ENCODE data around the gene NCMAP. TPM values are rescaled to one million over a fixed set of nuclear protein-coding genes. Genes with fewer than 3 reads are reported as not detected.
"Not testable (repeated sequence)": the region's sequence is repeated elsewhere in the genome, so short reads cannot be mapped to it uniquely, and the experiment has no call there.

NCMAP gene, protein sequence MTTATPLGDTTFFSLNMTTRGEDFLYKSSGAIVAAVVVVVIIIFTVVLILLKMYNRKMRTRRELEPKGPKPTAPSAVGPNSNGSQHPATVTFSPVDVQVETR
- under 1 TPM in 1 of 2 experiments, not detected in 1; 0.04 TPM for total RNA-seq

DNA sequence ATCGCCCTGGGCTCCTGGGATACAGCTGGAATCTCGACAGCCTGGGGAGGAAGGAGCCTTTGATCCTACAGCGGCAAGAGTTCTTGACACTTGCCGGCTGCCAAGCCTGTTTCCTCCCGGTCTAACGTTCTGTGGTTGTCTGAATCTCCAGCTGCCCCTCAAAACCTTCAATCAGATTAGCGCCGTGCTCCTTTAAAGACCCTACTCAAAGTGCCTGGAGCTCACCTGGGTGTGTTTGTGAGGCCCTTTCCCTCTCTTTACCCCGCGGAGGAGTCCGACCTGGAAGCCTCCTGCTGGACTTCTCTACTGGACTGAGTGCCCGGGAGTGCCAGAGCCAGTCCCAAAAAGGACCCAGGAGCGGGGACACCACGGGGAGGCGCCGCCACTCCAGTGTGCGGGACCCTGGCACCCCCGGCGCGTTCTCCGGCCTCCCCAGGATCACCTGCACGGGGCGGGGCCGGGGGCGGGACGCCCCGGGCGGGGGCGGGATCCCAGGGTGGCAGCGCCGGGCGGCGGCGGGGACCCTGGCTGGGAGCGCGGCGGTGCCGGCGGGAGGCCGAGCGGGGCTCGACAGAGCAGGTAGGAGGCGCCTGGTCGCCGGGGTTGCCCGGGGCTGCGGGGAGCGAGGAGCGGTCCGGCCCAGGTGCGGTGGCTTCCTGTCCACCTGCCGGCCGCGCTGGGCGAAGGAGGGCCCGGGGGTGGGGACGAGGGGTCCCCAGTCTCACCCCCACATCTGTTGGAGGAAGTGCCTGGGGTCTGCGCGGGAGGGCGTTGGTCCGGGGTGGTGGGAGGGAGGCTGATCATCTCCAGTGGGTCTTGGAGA is at the start of gene NCMAP:
Gene NCMAP (plus strand): TSS at position 497 of the 823 bp plus-strand sequence. CDS start 39,344 bp downstream, outside the sequence.
- ChIA-PET CTCF (interaction anchor here (2.1 kb wide), 1 partner anchor 31 kb away, joined by 8 read pairs; no protein-coding TSS in a partner anchor), POLR2A (no interaction called here)

DNA sequence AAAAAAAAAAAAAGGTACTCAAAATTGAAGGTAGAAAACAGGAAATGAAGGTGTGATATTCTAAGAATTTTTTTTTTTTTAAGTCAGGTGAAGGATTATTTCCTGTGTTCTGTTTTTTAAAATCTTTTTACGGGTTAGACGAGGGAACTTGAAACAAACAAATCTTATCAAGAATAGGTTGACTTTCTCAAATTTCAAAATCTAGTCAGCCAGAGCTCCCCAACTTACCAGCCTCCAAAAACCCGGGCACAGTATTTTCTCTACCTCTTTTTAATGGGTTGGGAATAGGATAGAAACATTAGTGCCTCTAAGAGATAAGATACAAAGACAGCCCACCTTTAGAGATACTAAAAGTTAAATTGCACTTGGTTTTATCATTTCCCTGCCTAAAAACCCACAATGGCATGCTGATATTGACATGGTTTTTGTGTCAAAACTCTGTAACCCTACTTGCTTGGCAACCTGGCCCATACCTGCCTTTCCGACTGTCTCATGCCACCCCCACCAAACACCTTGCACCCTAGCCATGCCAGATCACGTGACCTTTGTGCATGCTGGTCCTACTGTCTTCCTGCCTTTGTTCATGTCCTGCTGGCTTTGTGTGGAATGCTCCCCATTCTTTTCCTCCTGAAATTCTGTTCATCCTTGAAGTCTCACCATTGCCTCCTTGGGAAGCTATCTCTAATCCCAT is 49.1 kb upstream of the NCMAP start:
- POLR2A ChIA-PET: no interaction called here

DNA sequence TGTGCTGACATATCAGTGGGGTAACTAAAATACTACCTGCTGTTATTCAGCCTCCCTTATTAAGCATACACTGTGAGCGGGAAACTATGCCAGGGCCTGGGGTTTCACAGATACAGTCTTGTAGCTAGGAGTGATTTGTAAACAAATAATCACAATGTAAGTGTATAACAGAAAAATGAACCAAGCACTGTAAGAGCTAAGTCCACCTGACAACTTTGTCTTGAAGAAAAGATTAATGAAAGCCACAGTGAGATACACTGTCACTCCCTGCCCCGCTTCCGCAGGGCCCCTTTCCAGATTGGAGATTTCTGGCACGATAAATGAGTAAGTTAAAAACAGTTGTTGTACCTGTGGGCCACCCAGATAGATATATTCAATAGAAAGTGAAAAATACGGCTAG is 48.5 kb upstream of the NCMAP start:
- ChIA-PET CTCF (interaction anchor here (0.6 to 2.0 kb wide), 2 partner anchors 19 to 22 kb away, joined by 3 to 8 read pairs; no protein-coding TSS in a partner anchor), POLR2A (no interaction called here)

More for the DNA sequence above, 49.1 kb upstream of the NCMAP start:
- CTCF ChIA-PET: interaction anchor here (0.6 to 2.0 kb wide), 2 partner anchors 20 to 23 kb away, joined by 3 to 8 read pairs; no protein-coding TSS in a partner anchor

DNA sequence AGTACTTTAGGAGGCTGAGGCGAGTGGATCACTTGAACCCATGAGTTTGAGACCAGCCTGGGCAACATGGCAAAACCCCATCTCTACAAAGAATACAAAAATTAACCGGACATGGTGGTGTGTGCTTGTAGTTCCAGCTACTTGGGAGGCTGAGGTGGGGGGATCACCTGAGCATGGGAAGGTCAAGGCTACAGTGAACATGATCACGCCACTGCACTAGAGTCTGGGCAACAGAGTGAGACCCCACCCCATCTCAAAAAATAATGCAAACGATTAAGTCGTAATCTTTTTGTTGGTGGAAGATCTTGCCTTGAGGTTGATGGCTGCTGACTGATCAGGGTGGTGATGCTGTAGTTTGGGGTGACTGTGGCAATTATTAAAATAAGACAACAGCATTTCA is 47.0 kb upstream of the NCMAP start:
- POLR2A ChIA-PET: no interaction called here

DNA sequence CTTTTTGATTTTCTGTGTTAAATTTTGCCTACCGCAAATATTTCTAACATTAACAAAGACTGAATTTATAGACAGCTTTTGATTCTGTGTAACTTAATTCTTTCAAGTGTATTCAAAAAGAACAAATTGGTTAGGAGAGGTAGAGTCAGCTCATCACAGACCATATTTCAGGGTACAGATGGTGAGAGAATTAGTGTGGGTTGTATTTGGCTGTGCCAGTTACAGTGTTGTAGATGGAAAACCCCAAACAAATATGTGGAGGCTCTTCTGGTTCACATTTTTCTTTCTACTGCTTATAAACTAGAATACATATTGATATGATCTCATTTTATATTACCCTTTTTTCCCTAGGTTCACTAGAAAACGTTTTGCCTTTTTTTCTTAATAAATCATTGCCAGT is 42.2 kb upstream of the NCMAP start:
- CTCF ChIA-PET: interaction anchor here (1.5 kb wide), 1 partner anchor 74 kb away, joined by 3 read pairs; no protein-coding TSS in a partner anchor

More for the DNA sequence above, 47.0 kb upstream of the NCMAP start:
- CTCF ChIA-PET: interaction anchor here (1.0 kb wide), 1 partner anchor 32 kb away, joined by 3 read pairs; no protein-coding TSS in a partner anchor

DNA sequence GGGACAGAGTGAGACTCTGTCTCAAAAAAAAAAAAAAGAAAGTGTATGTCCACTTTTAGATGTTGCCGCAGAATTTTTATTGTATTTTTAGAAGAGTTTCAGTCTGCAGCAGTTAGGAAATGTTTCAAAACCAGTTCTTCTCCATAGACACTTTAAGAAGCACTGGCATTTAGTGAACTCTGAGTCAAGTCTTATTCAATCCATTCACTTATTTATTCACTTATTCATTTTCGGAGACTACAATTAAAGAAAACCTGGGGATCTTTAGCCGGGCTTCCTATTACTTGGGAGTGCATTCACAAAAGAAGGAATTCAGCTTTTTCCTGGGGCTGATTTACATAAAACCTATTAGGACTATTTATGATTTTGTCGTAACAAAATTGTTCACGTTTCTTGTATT is 40.9 kb upstream of the NCMAP start:
- ChIA-PET POLR2A (no interaction called here), CTCF (interaction anchor here (1.0 to 1.7 kb wide), 4 partner anchors 9 to 73 kb away, joined by 3 to 6 read pairs (median 3); no protein-coding TSS in a partner anchor)

More for the DNA sequence above, 42.2 kb upstream of the NCMAP start:
- POLR2A ChIA-PET: no interaction called here

DNA sequence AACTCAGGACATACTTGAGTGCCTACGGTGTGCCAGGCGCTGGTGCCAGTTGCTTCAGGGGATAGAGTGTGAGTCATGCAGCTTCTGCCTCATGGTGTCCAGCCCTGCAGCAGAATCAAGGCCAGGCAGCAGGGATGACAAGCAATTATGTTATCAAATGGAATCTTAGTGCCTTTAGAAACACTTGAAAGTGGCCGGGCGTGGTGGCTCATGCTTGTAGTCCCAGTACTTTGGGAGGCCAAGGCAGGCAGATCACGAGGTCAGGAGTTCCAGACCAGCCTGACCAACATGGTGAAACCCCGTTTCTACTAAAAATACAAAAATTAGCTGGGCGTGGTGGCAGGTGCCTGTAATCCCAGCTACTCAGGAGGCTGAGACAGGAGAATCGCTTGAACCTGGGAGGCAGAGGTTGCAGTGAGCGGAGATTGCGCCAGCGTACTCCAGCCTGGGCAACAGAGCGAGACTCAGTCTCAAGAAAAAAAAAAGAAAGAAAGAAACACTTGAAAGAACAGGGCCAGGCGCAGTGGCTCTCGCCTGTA is 40.1 kb upstream of the NCMAP start:
- ChIA-PET POLR2A (interaction anchor here (0.9 kb wide), 1 partner anchor 12 kb away, joined by 3 read pairs; no protein-coding TSS in a partner anchor), CTCF (interaction anchor here (1.0 to 1.7 kb wide), 3 partner anchors 9 to 11 kb away, joined by 3 to 6 read pairs (median 3); no protein-coding TSS in a partner anchor)

DNA sequence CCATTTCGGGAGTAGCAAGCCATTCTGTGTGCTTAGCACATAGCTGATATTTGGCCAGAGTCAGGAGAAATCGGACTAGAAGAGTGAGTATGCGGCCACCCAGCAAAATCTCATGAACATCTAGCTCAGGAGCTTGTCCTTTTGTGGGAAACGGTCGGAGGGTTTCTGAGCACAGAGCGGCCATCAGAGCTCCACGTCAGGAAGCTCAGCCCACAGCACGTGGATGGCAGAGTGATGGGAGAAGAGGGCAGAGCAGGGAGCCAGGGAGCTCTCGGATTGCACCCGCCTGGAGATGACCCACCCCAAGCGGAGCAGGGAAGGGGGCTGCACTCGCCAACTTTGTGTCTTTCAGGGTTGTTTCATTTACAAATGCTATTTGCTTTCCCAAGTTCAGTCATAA is 39.4 kb upstream of the NCMAP start:
- CTCF ChIA-PET: no interaction called here
- POLR2A ChIA-PET: interaction anchor here (0.9 kb wide), 1 partner anchor 13 kb away, joined by 3 read pairs; no protein-coding TSS in a partner anchor

DNA sequence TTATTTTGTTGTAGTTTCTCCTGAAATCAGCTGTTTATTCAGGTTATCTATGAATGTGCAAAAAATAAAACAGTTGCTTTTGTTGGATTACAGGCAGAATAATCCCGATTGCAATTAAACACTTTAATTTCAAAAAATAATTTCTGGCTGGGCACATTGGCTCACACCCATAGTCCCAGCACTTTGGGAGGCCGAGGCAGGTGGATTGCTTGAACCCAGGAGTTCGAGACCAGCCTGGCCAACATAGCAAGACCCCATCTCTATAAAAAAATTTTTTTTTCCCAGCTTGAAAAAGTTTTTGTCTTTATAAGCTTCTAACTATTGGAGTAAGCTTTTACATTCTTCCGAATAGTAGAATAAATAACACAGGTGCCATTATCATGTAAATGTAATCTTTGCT is 38.0 kb upstream of the NCMAP start:
- ChIA-PET POLR2A (no interaction called here), CTCF (no interaction called here)

DNA sequence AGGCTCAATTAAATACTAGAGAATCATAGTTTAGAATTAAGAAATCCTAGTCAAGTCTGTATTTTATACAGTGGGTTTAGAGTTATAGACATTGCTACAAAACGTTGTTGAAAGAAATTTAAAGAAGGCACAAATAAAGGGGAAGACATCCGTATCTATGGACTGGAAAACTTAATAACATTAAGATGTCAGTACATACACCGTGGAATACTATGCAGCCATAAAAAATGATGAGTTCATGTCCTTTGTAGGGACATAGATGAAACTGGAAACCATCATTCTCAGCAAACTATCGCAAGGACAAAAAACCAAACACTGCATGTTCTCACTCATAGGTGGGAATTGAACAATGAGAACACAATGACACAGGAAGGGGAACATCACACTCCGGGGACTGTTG is 35.6 kb upstream of the NCMAP start:
- POLR2A ChIA-PET, CTCF ChIA-PET: not testable (repeated sequence)

DNA sequence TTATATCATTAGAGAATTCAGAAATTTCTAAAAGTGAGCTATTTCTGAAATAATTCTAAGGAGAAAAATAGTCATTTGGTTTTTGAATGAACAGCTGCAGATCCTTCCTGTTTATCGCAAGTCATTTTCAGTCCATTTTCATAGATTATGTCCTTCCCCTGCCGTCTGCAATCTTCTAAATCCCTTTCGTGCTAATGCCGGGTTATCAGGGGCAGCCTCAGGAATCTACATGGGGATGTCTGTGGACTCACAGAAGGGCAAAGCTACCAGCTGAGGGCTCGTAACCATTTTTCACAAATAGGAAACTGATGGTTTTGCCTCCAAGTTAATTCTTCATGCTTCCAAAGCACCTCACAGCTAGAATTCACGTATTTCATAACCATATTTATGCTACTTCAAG is 30.3 kb upstream of the NCMAP start:
- POLR2A ChIA-PET: interaction anchor here (0.5 kb wide), 1 partner anchor 13 kb away, joined by 3 read pairs; no protein-coding TSS in a partner anchor
- CTCF ChIA-PET: interaction anchor here (0.9 to 3.3 kb wide), 7 partner anchors 11 to 134 kb away, joined by 3 to 14 read pairs (median 6); partner anchors contain the start of gene NIPAL3

DNA sequence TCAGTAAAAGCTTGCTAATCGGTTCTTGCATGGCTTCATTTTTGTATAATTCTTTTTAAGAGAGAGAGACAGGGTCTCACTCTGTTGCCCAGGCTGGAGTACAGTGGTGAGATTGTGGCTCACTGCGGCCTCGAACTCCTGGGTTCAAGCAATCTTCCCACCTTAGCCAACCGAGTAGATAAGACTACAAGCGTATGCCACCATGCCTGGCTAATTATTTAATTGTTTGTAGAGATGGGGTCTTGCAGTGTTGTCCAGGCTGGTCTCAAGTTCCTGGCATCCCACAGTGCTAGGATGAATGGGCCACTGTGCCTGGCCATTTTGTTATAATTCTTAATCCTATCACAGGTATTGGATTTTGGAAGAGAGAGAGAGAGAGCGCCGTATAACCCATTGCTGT is 29.8 kb upstream of the NCMAP start:
- POLR2A ChIA-PET: no interaction called here
- CTCF ChIA-PET: interaction anchor here (0.8 to 3.3 kb wide), 12 partner anchors 10 to 135 kb away, joined by 3 to 14 read pairs (median 5); partner anchors contain the start of genes NIPAL3 and RCAN3

DNA sequence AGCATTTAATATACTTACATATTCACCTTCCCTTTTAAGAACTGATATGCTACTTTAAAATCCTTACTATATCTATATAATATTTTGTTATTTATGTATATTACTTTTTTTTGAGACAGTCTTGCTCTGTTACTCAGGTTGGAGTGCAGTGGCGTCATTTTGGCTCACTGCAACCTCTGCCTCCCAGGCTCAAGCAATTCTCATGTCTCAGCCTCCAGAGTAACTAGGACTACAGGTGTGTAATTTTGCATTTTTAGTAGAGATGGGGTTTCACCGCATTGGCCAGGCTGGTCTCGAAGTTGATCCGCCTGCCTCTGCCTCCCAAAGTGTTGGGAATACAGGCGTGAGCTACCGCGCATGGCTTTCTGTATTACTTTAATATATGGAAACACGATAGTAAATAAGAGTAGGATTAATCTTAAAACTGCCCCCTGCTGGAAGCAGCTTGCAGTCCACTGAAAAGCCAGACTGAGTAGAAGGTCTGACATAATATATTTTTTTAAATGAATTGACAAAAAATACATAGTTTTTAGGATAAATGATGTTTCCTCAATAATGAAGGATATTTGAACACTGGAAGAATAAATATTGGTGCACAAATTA is 28.8 kb upstream of the NCMAP start:
- CTCF ChIA-PET: interaction anchor here (0.7 to 3.3 kb wide), 11 partner anchors 9 to 112 kb away, joined by 3 to 14 read pairs (median 3); partner anchors contain the start of genes NIPAL3 and RCAN3
- POLR2A ChIA-PET: interaction anchor here (0.6 kb wide), 1 partner anchor 143 kb away, joined by 3 read pairs; no protein-coding TSS in a partner anchor

DNA sequence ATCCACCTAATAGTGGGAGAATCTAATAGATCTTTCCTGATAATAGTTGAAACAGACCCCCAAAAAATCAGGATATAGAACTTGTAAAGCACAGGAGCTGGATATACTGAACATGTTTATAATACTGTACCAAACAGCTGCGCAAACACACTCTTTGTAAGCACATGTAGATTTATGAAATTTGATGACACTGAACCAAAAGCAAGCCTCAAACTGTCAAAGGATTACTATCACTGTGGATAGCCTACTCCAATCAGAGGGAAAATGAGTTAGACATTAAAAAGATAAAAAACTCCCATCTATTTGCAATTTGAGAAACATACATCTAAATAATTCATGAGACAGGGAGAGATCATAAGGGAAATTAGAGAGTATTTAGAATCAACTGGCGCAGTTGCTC is 27.1 kb upstream of the NCMAP start:
- ChIA-PET CTCF (interaction anchor here (3.3 kb wide), 1 partner anchor 113 kb away, joined by 14 read pairs; the partner anchor contains the start of gene NIPAL3), POLR2A (no interaction called here)

DNA sequence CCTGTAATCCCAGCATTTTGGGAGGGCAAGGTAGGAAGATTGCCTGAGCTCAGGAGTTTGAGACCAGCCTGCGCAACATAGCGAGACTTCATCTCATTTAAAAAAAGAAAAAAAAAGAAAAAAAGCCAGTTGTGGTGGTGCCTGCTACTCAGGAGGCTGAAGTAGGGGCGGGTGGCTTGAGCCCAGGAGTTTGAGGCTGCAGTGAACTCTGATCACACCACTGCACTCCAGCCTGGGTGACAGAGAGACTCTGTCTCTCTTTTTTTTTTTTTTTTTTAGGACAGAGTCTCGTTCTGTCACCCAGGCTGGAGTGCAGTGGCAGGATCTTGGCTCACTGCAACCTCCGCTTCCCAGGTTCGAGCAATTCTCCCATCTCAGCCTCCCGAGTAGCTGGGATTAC is 26.6 kb upstream of the NCMAP start:
- POLR2A ChIA-PET: not testable (repeated sequence)
- CTCF ChIA-PET: interaction anchor here (0.6 to 1.2 kb wide), 4 partner anchors 13 to 98 kb away, joined by 3 to 4 read pairs (median 4); no protein-coding TSS in a partner anchor

DNA sequence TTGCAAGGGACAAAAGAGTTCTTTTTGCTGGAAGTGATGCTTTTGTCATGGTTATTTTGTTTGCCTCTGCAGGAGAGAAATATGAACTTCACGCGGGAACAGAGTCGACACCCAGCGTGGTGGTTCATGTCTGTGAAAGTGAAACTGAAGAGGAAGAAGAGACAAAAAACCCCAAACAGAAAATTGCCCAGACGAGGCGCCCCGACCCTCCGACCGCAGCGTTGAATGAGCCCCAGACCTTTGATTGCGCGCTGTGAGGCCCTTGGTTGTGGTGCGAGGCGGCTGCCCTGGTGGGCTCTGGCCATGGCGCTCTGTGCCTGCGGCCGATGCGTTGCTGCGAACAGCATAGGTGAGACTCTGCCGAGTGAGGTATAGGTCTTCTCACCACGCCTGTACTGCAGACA is 20.9 kb upstream of the NCMAP start:
- POLR2A ChIA-PET: interaction anchor here (1.0 to 1.9 kb wide), 2 partner anchors 32 to 49 kb away, joined by 4 to 6 read pairs; partner anchors contain the start of gene RCAN3
- CTCF ChIA-PET: interaction anchor here (1.2 to 3.0 kb wide), 5 partner anchors 8 to 144 kb away, joined by 3 to 10 read pairs (median 5); partner anchors contain the start of gene RCAN3

DNA sequence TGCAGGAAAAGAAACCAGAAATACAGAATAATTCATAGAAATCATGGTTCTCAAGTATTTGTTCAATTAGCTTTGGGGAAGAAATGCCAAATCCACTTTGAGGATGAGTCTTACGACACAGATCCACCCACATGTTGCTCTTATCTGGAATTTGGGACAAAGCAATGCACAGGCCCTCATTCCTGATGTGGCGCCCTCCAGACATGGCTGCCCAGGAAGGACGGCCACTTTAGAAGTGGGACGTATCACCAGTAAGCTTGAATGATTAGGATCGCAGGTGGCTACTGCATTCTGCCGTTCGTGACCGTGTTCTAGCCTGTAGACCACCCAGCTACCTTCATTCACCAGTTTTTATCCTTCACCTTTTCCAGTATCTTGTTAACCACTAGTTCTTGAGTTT is 20.1 kb upstream of the NCMAP start:
- CTCF ChIA-PET: interaction anchor here (0.8 to 3.0 kb wide), 6 partner anchors 9 to 144 kb away, joined by 3 to 10 read pairs (median 4); partner anchors contain the start of genes NIPAL3 and RCAN3
- POLR2A ChIA-PET: interaction anchor here (0.7 to 1.9 kb wide), 3 partner anchors 33 to 51 kb away, joined by 3 to 6 read pairs (median 4); partner anchors contain the start of gene RCAN3

DNA sequence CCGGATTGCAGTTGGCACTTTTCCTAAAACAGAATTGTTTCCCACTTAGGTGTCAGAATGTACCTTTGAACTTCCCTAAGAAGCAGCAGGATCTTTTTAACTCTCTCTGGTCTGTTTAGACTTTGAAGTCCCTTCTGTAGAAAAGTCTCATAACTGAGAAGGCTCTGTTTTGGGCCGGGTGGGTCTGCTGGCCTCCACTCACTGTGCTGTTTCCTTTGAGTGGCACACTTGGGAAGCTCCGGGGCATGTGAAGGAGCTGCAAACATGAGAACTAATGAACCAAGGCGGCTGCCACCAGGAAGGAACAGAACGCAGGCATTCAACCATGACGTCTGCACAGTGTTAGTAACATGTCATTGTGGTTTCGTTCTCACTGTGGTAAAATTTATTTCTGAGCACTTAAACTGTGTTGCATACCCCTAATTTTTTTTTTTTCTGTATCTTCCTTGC is 19.5 kb upstream of the NCMAP start:
- ChIA-PET CTCF (interaction anchor here (1.2 to 3.0 kb wide), 4 partner anchors 9 to 55 kb away, joined by 3 to 10 read pairs (median 6); partner anchors contain the start of gene RCAN3), POLR2A (interaction anchor here (0.7 to 1.9 kb wide), 3 partner anchors 35 to 50 kb away, joined by 3 to 6 read pairs (median 4); no protein-coding TSS in a partner anchor)
